HG03196 (cell line): Measurements from ENCODE around the gene INHBB.
"Not testable (repeated sequence)": the region's sequence is repeated elsewhere in the genome, so short reads cannot be mapped to it uniquely, and the experiment has no call there.

Experiments
- ATAC-seq: cut with Tn5 transposase; IDR thresholded peaks from one replicate; pipeline ENCODE4 v1.9.1; 2021; ENCODE audit not compliant: unreplicated experiment

INHBB gene

GRCh38 chr2:120346026-120346666 lies at the start of gene INHBB:
Gene INHBB (plus strand): TSS chr2:120346136. CDS start chr2:120346189, 53 bp downstream.
- ATAC-seq = no peak

GRCh38 chr2:120298173-120298835 lies 47.6 kb upstream of the INHBB start:
- no peak for ATAC-seq

GRCh38 chr2:120299004-120299403 lies 46.9 kb upstream of the INHBB start:
- no peak for ATAC-seq

DNA sequence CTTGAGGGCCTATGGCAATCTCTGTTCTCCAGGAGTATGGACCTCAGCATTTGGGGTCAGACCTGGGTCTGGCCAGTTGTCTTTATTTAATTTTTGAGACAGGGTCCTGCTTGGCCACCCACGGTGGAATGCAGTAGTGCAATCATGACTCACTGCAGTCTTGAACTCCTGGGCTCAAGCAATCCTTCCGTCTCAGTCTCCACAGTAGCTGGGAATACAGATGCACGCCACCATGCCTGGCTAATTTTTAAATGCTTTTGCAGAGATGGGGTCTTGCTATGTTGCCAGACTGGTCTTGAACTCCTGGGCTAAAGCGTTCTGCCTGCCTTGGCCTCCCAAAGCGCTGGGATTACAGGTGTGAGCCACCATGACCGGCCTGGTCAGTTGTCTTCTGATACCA lies 46.4 kb upstream of the INHBB start:
- ATAC-seq = no peak

GRCh38 chr2:120300385-120300784 lies 45.6 kb upstream of the INHBB start:
- ATAC-seq = no peak

GRCh38 chr2:120301284-120301683 lies 44.7 kb upstream of the INHBB start:
- ATAC-seq = no peak

- no peak for ATAC-seq
These were observed 43.6 kb upstream of the INHBB start for GRCh38 chr2:120302301-120302700.

GRCh38 chr2:120303177-120303576 lies 42.8 kb upstream of the INHBB start:
- ATAC-seq = no peak

GRCh38 chr2:120305296-120305695 lies 40.6 kb upstream of the INHBB start:
- no peak for ATAC-seq

DNA sequence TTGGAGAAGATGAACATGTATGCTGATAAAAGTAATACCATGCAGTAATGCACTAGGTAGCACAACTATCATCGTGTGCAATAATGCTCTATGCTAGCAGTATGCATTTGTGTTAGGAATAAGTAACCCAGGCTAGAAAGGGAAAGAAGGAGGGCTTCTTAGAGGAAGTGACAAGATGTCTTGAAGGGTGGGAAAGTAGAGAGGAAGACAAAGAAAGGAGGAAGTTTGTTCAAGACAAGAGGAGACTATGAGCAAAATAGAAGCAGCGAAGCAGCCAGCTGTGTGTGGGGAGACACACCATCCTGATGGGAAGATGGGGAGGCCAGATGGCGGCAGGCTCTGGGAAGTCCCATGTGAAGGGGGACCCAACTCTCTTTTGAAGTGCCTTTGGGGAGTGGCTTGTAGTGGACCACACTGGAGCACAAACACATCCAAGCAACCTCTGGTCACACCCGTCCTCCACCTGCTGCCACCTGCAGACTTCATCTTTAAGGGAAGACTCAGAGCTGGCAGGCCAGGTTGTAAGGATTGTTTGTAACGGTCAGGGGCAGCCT lies 39.9 kb upstream of the INHBB start:
- no peak for ATAC-seq

DNA sequence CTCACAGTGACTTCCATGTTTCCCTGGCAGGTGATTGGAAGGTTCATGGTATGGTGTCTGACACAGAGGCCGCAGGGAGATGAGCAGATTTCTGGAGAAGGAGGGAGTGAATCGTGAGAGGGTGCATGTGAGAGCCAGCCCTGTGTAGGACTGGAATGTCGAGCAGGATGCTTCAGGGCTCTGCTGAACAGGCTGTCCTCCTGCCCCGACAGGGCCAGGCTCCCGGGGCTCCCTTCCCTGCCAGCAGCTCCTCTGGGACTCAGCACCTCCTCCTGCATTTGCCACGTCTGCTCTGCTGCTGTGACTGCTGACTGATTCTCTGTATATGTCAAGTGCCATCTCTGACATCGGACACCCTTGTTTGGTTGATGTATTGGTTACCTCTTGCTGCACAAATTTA lies 38.5 kb upstream of the INHBB start:
- no peak for ATAC-seq

- no peak for ATAC-seq
These were observed 37.7 kb upstream of the INHBB start for GRCh38 chr2:120308038-120308910.

DNA sequence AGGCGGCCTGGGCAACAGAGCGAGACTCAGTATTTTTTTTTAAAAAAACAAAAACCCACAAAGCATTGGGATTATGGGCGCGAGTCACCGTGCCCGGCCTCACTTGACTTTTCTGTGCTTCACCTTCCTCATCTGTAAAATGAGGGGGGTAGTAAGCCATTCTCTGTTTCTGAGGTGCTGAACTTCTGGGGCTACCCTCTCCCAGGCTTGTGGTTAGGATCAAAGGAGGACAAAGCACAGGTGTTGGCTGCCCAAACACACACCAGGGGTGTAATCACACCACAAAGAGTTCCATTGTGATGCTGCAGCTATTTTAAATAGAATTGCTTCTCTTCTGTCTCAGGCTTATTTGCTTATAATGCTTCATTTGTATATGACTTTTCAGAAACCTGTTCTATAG lies 35.8 kb upstream of the INHBB start:
- peak; percentile 39 for ATAC-seq

GRCh38 chr2:120310841-120311240 lies 35.1 kb upstream of the INHBB start:
- ATAC-seq = not testable (repeated sequence)

DNA sequence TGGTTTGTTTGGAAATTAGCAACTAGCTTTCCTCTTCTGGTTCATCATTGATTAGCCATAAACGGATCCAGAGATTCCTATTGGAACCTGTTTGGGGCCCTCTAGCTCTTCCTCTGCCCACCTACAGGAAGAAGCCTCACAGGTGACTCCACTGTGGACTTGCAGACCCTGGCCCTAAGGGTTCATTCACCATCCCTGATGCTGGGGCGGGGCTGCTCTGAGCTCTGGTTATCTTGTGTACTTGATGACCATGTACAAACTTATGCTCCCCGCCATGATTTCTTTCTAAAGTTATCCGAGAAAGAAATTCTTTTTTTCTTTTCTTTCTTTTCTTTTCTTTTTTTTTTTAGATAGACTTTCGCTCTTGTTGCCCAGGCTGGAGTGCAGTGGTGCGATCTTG lies 33.9 kb upstream of the INHBB start:
- no peak for ATAC-seq

- no peak for ATAC-seq
These were observed 32.9 kb upstream of the INHBB start for GRCh38 chr2:120312860-120313694.

- ATAC-seq = no peak
These were observed 32.0 kb upstream of the INHBB start for GRCh38 chr2:120313695-120314615.

DNA sequence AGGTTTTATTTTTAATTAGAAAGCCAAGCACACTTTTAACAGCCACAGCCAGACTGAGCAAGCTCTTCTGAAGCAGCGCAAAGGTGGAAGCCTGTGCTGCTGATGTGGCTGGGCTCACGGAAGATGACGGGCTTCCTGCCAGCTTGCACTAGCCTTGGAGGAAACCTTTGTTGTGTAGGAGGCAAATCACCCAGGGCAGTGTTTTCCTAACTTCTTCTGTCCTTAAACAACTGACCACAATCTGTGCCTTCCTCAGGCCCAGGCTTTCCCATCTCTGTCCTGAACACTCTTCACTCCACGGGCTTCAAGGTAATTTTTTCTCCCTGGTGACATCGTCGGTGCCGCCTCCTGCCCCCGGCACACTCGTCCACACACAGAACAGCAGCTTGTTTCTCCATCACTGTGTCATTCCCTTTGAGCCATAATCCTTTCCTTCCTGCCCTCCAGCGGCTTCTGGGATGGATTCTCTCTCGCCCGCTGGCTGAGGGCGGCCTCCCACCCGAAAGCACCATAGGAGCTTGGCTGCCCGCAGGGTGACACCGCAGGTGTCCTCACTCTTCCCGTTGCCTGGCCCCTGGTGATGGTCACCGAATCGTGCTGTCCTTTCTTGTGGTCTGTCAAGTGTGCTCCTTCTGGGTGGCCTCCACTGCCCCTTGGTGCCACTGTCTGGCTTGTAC lies 31.1 kb upstream of the INHBB start:
- ATAC-seq = no peak
